Natural killer cell (primary cell): ENCODE results near the gene KIAA0513. TPM values are rescaled to one million over a fixed set of nuclear protein-coding genes. Genes with fewer than 3 reads are reported as not detected.

Experiments
- ATAC-seq, 3 donors: fragments of 150-1000 bp in 2 of 3; fragments of 200-7000 bp in 1 of 3; cut with Tn5 transposase; 1 replicate in 1 of 3; 2 replicates in 2 of 3; pipeline ENCODE4 v1.10.0; 2021; ENCODE audit warnings: mild to moderate bottlenecking in 2 of 3, moderate library complexity in 2 of 3
- DNase-seq, 2 donors: peaks; one replicate each; pipeline versions ENCODE4 v3.0.0 to v3.0.0-alpha.2; 2013 to 2021; ENCODE audit warnings: mixed read lengths in 1 of 2
- H3K27ac ChIP-seq: one replicate; pipeline ENCODE4 v1.5.1; 2013; ENCODE audit warnings: mild to moderate bottlenecking, low read length
- H3K27me3 ChIP-seq: one replicate; pipeline ENCODE4 v1.6.1; 2013; ENCODE audit warnings: low read length; ENCODE audit not compliant: control insufficient read depth, insufficient read depth
- H3K36me3 ChIP-seq: one replicate; pipeline ENCODE4 v1.6.1; 2013; ENCODE audit warnings: low read length; ENCODE audit not compliant: control insufficient read depth, insufficient read depth
- H3K4me1 ChIP-seq: one replicate; pipeline ENCODE4 v1.6.1; 2013; ENCODE audit warnings: low read length; ENCODE audit not compliant: control insufficient read depth, insufficient read depth
- H3K4me3 ChIP-seq: one replicate; pipeline ENCODE4 v1.5.1; 2013; ENCODE audit warnings: low read length
- H3K9me3 ChIP-seq: one replicate; pipeline ENCODE4 v1.6.1; 2013; ENCODE audit warnings: low read length; ENCODE audit not compliant: control insufficient read depth, insufficient read depth
- H3K27ac Mint-ChIP-seq, 2 donors: one replicate each; pipeline ENCODE4 v1.8.0; 2022; ENCODE audit warnings: mild to moderate bottlenecking in 2 of 2, mixed read lengths in 2 of 2, moderate library complexity in 1 of 2
- H3K27me3 Mint-ChIP-seq, 2 donors: one replicate each; pipeline ENCODE4 v1.8.0; 2022; ENCODE audit warnings: low read depth in 2 of 2, mixed read lengths in 2 of 2
- H3K36me3 Mint-ChIP-seq: one replicate; pipeline ENCODE4 v1.8.0; 2022; ENCODE audit warnings: mixed read lengths
- H3K4me1 Mint-ChIP-seq, 2 donors: one replicate each; pipeline ENCODE4 v1.8.0; 2022; ENCODE audit warnings: mixed read lengths in 2 of 2
- H3K4me3 Mint-ChIP-seq: one replicate; pipeline ENCODE4 v1.8.0; 2022; ENCODE audit warnings: mild to moderate bottlenecking, moderate library complexity, mixed read lengths
- H3K9me3 Mint-ChIP-seq, 2 donors: one replicate each; pipeline ENCODE4 v1.8.0; 2022; ENCODE audit warnings: mixed read lengths in 2 of 2
- CTCF ChIP-seq: fragments of 200-600 bp; IDR thresholded peaks from one replicate; pipeline ENCODE4 v1.8.0; 2022; ENCODE audit warnings: antibody characterized with exemption
- WGBS: methylation state at CpG from one replicate; pipeline ENCODE4 v1.1.7; 2013; ENCODE audit warnings: missing lambda C conversion rate; ENCODE audit not compliant: insufficient coverage; 5-methylcytosine and 5-hydroxymethylcytosine counted together
- intact Hi-C: fragments of 100-400 bp; cut with micrococcal nuclease; formaldehyde crosslinking; loops from one replicate; pipeline ENCODE4 v1.14.2; 2022
- total RNA-seq, 4 donors: library from RNA; stranded (reverse); fragments of 120-200 nt in 1 of 4; gene quantifications; one replicate each; pipeline versions ENCODE4 v1.2.3 to v1.2.4, GENCODE V29; 2013 to 2022

The KIAA0513 gene
- total RNA-seq, 3 donors from 2014 or later (not counting 1 experiment from before 2014, with no cell fraction given) = 7.9 to 17.7 (median 12.1) TPM

DNA sequence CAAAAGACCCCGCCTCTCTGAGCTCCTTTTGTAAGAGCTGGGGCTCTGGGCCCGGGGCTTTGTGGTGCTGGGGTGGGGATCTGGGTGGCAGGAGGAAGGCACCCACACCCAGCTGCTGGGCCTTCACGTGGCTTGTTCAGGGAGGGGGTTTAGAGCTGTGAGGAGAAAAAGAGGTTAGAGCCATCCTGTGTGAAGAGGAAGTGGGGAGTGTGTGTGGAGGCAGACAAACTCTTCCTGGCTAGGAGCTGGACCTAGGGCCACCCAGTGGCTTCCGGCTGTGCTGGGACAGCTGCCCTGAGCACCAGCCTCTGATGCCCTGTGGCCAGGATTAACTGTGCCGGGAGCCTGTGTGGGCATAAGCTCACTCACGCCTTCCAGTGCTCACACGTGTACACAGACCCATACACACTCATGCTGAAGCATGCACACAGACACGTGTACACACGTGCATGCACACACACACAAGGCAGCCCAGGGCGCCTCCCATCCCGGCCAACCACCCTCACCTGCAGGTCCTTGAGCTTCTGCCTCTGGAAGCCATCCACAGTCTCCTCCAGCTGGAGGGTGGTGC, 77.3 kb downstream of the KIAA0513 start:
- 7% methylated on average over 11 of the region's 11 CpGs for WGBS
- Histone ChIP-seq H3K4me3 (no peak overlapping the region), H3K36me3 (no peaks in the 10 kb centered on the region), H3K9me3 (no peaks in the 10 kb centered on the region), H3K27ac (peak overlapping the region; percentile 48), H3K27me3 (no peaks in the 10 kb centered on the region), H3K4me1 (peaks cover 76% of the 10 kb centered on the region)
- Mint-ChIP-seq H3K36me3 (no peaks in the 10 kb centered on the region), H3K27ac (peak overlapping the region; percentile 89 to 93), H3K4me1 (peaks cover 68 to 81% of the 10 kb centered on the region in 2 donors), H3K4me3 (peak overlapping the region; percentile 81), H3K9me3 (no peaks in the 10 kb centered on the region), H3K27me3 (no peaks in the 10 kb centered on the region)
- intact Hi-C loops = loop anchor here (1.0 to 10.0 kb wide), 2 partner anchors 50 to 150 kb away; no protein-coding TSS in a partner anchor
- peak; percentile 80 to 93 (median 93) for ATAC-seq
- DNase-seq = peak; percentile 58 to 69
- TF ChIP-seq CTCF = no peak

- peak overlapping the region; percentile 48 for H3K27ac ChIP-seq
- 64% methylated on average over 5 of the region's 5 CpGs for WGBS
- Mint-ChIP-seq H3K27me3 (no peaks in the 10 kb centered on the region), H3K27ac (peak overlapping the region; percentile 89 to 93), H3K4me3 (peak overlapping the region; percentile 81), H3K9me3 (no peaks in the 10 kb centered on the region), H3K4me1 (peaks cover 62 to 76% of the 10 kb centered on the region in 2 donors), H3K36me3 (no peaks in the 10 kb centered on the region)
- no peaks in the 10 kb centered on the region for H3K27me3 ChIP-seq
- ATAC-seq (no peak), DNase-seq (no peak)
- no peaks in the 10 kb centered on the region for H3K9me3 ChIP-seq
- no peak for TF ChIP-seq CTCF
- peaks cover 70% of the 10 kb centered on the region for H3K4me1 ChIP-seq
- no peak overlapping the region for H3K4me3 ChIP-seq
- no peaks in the 10 kb centered on the region for H3K36me3 ChIP-seq
- intact Hi-C loops = loop anchor here (10.0 kb wide), 1 partner anchor 149 kb away; no protein-coding TSS in a partner anchor
Measured at GRCh38 chr16:85105475-85105874, 77.9 kb downstream of the KIAA0513 start.

- H3K9me3 Mint-ChIP-seq = no peaks in the 10 kb centered on the region
- H3K27me3 Mint-ChIP-seq = no peaks in the 10 kb centered on the region
- DNase-seq = no peak
- H3K4me3 Mint-ChIP-seq = no peak overlapping the region
- whole genome bisulfite sequencing = 93% methylated on average over 9 of the region's 9 CpGs
- no peaks in the 10 kb centered on the region for H3K36me3 ChIP-seq
- peaks cover 51 to 70% of the 10 kb centered on the region in 2 donors for H3K4me1 Mint-ChIP-seq
- TF ChIP-seq CTCF = no peak
- no peak for ATAC-seq
- H3K9me3 ChIP-seq = no peaks in the 10 kb centered on the region
- H3K27me3 ChIP-seq = no peaks in the 10 kb centered on the region
- H3K4me3 ChIP-seq = no peak overlapping the region
- no peak overlapping the region for H3K27ac ChIP-seq
- H3K36me3 Mint-ChIP-seq = no peaks in the 10 kb centered on the region
- no peak overlapping the region for H3K27ac Mint-ChIP-seq
- intact Hi-C loops = loop anchor here (10.0 kb wide), 1 partner anchor 148 kb away; no protein-coding TSS in a partner anchor
- peaks cover 58% of the 10 kb centered on the region for H3K4me1 ChIP-seq
Measured at GRCh38 chr16:85107083-85107482, 79.5 kb downstream of the KIAA0513 start.
